HT1080 (cell line): ENCODE measurements around the gene RAMP2. TPM values are rescaled to one million over a fixed set of nuclear protein-coding genes. Genes with fewer than 3 reads are reported as not detected.
A peak's percentile ranks its signal among the peaks of the same experiment; 100 is the strongest.
"Not testable (repeated sequence)": the region's sequence is repeated elsewhere in the genome, so short reads cannot be mapped to it uniquely, and the experiment has no call there.

Experiments
- DNase-seq: peaks from one replicate; pipeline ENCODE4 v3.0.0-alpha.2; 2015; ENCODE audit warnings: low read depth
- total RNA-seq: library from RNA; depleted of rRNA; stranded (reverse); fragments of >200 nt; shearing (Covaris generic); gene quantifications from 2 replicates; pipeline ENCODE4 v1.2.3, GENCODE V29; 2014

Gene RAMP2
- total RNA-seq, 1 experiment from 2014 or later: 1.4 TPM

DNA sequence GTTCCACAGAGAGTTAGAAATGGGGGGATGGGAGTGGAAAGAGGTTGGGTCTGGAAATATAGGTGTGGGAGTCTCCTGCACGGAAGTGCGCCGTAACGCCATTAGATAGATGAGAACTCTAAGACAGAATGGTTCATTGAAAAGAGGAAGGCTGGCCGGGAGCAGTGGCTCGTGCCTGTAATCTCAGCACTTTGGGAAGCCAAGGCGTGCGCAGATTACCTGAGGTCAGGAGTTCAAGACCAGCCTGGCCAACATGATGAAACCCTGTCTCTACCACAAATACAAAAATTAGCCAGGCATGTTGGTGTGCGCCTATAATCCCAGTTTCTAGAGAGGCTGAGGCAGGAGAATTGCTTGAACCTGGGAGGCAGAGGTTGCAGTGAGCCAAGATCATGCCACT, 7.0 kb downstream of the RAMP2 start:
- DNase-seq: not testable (repeated sequence)

DNA sequence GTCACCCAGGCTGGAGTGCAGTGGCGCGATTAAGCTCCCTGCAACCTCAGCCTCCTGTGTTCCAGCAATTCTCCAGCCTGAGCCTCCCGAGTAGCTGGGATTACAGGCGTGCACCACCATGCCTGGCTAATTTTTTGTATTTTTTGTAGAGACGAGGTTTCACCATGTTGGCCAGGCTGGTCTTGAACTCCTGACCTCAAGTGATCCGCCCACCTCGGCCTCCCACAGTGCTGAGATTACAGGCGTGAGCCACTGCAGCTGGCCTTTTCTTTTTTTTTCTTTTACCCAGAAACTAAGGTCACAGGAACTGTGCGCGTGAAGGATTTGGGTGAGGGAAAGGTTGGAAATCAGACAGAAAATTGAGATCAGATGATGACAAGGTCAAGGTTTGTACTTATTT, 8.9 kb downstream of the RAMP2 start:
- DNase-seq: not testable (repeated sequence)

DNA sequence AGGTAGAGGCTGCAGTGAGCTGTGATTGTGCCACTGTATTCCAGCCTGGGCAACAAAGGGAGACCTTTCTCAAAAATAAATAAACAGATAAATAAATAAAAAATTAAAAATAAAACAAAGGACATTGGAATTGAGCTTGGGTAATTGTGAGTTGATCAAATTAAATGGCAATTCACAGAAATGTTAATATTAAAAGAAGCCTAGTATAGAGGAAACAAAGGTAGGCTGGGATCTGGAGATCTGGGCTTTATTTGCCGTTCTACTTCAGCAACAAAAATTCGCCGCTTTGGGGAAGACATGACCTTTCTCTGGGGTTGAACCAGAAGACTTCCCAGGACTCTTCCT, 11.9 kb downstream of the RAMP2 start:
- no peak for DNase-seq

GRCh38 chr17:42773290-42774035, 12.4 kb downstream of the RAMP2 start, which contains the start of gene VPS25:
Gene VPS25 (plus strand): TSS chr17:42773449. CDS start chr17:42773476, 27 bp downstream.
- DNase-seq: peak; percentile 83

DNA sequence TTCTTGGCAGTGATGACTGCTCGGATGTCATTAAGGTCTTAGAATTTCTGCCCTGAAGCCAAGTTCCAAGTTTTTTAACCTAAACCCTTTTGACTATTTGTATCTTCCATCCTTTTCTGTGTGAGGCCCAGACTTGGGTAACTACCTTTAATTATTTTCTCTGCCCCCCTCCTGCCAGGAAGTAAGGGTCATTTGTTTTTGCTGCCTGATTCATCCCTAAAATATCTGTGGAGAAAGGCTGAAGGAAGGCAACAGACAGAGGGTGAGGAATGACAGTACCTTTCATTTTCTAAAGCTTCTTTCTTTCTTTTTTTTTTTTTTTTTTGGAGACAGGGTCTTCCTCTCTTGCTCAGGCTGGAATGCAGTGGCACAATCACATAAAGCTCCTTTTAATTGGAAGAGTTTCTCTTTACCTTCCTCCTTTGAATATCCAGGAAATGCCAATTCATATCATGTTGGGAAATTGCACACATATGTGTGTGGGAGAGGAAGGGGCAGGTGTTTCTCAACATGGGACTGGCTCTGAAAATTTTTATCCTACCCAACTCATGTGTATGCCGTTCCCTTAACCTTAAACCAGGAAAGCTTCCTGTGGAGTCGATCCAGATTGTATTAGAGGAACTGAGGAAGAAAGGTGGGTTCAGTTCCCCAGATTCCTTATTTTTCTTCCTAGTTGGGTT, 13.2 kb downstream of the RAMP2 start:
- peak; percentile 79 for DNase-seq

GRCh38 chr17:42775534-42776098, 14.6 kb downstream of the RAMP2 start:
- peak; percentile 63 for DNase-seq

GRCh38 chr17:42778570-42778969, 17.5 kb downstream of the RAMP2 start:
- no peak for DNase-seq

GRCh38 chr17:42779304-42779935, 18.4 kb downstream of the RAMP2 start:
- no peak for DNase-seq

GRCh38 chr17:42779936-42780850, 19.2 kb downstream of the RAMP2 start, which contains the start of gene WNK4:
Gene WNK4 (plus strand): TSS chr17:42780610. CDS start chr17:42780699, 89 bp downstream.
- peak; percentile 67 for DNase-seq

DNA sequence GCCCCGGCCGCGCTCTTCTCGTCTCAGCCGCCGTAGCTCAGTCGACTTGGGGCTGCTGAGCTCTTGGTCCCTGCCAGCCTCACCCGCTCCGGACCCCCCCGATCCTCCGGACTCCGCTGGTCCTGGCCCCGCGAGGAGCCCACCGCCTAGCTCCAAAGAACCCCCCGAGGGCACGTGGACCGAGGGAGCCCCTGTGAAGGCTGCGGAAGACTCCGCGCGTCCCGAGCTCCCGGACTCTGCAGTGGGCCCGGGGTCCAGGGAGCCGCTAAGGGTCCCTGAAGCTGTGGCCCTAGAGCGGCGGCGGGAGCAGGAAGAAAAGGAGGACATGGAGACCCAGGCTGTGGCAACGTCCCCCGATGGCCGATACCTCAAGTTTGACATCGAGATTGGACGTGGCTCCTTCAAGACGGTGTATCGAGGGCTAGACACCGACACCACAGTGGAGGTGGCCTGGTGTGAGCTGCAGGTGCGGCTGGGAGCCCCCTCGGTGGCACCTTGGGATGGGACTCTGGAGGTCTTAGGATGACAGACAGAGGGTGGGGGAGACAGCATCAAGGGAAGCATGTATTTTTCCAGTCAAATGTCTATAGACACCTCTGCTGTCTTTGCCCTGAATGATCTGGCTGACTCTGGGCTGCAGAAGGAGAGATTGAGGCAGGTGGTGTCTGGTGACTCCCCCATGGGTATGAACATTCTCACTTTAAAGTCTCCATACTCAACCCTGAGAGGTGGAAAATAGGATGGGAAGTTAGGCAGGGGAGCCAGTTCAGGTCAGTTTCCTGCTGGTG, 20.0 kb downstream of the RAMP2 start:
- no peak for DNase-seq

DNA sequence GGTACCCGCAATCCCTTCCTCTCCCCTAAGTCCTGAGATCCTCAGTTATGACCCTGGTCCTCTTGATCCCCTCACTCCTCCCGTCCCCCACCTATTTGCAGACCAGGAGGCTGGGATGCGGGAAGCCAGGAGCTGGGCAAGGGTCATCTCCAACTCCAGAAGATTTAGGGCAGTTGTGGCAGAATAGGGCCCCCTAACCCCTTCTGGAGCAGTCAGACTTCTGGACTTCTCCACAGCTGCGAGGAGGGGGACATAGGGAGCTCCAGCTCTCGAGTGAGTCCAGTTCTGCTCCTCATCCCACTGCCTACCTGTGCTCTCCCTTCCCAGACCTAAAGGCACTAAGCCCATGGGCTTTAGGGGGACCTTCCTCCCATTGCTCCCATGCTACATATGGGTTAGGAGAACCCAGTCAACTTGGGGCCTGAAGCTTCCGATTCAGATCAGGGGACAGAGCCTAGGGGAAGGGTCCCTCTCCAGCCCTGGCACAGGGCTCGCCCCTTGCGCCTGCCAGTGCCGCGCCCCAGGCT, 20.7 kb downstream of the RAMP2 start:
- no peak for DNase-seq

DNA sequence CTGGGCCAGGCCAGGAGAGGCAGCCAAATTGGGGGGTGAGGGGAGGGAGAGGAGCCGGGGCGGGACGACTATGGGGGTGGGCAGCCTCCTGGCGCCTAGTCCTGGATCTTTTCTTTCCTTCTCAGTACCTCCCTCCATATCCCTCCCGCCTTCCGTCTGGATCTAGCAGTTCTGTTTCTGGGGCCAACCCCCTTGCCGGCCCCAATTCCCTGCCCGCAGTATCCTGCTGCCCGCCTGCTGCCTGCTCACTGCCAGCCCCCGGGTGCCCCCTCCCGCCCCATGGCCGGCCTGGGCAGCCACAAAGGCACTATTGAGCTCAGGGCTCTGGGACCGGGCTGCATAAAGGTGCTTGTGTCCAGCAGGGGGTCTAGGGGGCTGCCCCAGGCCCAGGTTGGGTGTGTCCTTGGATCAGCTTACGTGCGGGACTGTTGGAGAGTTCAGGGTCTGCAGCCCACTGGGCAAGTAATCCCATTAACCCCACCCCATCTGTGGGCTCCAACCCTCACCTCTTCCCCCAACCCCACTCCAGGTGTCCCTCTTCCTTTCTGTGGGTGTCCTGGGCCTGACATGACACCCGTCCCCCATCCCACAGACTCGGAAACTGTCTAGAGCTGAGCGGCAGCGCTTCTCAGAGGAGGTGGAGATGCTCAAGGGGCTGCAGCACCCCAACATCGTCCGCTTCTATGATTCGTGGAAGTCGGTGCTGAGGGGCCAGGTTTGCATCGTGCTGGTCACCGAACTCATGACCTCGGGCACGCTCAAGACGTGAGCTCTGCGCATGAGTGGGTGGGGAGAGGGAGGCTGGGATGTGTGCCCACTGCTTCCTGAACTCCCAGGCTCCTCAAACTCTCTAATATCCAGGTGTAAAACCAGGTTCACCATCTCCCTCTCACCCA, 21.4 kb downstream of the RAMP2 start:
- peak; percentile 53 for DNase-seq

- DNase-seq: peak; percentile 91
Observed at GRCh38 chr17:42783062-42783790, 22.2 kb downstream of the RAMP2 start.

DNA sequence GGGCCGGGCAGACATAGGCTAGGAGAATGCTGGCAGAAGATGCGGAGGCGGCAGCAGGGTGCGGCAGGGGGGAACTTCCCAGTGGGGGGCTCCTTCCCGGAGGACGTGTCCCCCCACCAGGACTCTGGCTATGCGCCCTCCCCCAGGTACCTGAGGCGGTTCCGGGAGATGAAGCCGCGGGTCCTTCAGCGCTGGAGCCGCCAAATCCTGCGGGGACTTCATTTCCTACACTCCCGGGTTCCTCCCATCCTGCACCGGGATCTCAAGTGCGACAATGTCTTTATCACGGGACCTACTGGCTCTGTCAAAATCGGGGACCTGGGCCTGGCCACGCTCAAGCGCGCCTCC, 22.7 kb downstream of the RAMP2 start:
- DNase-seq: no peak

- no peak for DNase-seq
Observed at GRCh38 chr17:42784409-42784808, 23.4 kb downstream of the RAMP2 start.

DNA sequence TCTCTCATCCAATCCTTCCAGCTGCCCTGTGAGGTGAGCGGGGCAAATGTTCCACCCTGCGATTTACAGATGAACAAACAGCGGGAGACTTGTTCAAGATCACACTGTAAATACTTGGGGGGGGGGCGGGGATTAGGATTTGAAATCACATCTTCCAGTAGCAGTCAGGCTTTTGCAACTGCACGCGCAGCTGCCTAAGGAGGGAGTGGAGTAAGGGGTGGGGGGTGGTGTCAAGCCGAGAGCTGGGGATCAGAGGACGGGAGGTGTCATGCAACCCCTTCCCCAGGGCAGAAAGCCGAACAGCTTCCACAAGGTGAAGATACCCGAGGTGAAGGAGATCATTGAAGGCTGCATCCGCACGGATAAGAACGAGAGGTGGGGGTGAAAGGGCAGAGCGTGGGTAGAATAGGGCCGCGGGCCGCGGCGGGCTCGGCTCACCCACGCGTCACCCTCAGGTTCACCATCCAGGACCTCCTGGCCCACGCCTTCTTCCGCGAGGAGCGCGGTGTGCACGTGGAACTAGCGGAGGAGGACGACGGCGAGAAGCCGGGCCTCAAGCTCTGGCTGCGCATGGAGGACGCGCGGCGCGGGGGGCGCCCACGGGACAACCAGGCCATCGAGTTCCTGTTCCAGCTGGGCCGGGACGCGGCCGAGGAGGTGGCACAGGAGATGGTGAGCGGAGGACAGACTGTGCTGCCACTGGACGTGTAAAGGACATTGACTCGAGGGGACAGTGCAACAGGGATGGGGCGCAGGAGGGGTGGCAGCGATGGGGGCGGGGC, 24.0 kb downstream of the RAMP2 start:
- no peak for DNase-seq

DNA sequence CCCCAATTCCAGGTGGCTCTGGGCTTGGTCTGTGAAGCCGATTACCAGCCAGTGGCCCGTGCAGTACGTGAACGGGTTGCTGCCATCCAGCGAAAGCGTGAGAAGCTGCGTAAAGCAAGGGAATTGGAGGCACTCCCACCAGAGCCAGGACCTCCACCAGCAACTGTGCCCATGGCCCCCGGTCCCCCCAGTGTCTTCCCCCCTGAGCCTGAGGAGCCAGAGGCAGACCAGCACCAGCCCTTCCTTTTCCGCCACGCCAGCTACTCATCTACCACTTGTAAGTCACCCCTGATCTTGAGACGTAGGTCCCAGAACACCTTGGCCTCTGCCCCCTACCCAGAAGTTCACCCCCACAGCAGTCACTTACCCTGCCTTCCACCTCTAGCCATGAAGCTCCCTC, 26.2 kb downstream of the RAMP2 start:
- DNase-seq: no peak
